Measurements from ENCODE around the gene FIS1. TPM values are rescaled to one million over a fixed set of nuclear protein-coding genes. Genes with fewer than 3 reads are reported as not detected.

Gene FIS1
- total RNA-seq, 2 donors from 2014 or later, result 238 to 256 TPM

DNA sequence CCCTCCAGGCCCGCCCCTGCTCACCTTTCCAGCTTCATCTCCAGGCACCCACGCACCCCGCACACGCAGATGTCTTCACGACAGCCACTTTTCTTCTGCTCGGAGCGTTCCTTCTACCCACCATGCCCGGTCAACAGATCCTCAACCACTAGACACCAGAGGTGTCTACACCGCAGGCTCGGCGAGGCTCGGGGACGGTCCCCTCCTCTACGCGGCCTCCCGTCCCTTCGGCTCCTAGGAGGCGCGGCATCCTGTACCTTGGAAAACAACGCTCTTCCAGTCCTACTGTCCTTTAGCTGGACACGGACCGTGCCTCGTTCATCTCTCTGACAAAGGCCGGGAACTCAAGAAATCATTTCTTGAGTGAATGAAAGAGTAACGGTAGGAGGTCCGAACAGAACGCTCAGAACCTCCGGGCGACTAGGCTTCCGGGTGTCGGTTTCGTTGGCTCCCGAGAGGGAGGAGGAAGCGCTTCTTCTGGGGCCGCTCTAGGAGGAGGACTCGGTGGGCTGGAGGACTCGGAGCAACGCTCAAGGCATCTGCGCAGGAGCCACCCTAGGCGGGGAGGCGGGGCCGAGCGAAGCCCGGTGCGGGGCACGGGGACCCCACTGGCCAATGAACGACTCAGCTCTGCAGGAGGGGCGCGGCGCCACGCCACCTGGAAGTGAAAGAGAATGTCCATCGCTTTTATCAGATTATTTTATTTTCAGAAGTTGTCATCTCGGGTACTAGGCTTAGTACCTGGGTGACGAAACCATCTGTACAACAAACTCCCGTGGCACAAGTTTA is 7.2 kb upstream of the FIS1 start:
- DNase-seq (ENCODE audit: low spot score), result peak; percentile 96
- Histone ChIP-seq H3K27me3 (replicated peaks; ENCODE audit: insufficient read depth) (no peaks in the 10 kb centered on the region), H3K36me3 (no peaks in the 10 kb centered on the region), H3K4me1 (replicated peaks) (peaks cover 7% of the 10 kb centered on the region), H3K4me3 (peak overlapping the region; percentile 51 to 52), H3K9me3 (no peaks in the 10 kb centered on the region), H3K27ac (peak overlapping the region; percentile 41 to 54)
- intact Hi-C loops (cut with DNase I), result no loop called here
- WGBS, result under 1% methylated on average over 52 of the region's 55 CpGs
- TF ChIP-seq POLR2AphosphoS5 (IDR thresholded peaks at IDR 0.05) (peak; percentile 94), POLR2A (IDR thresholded peaks at IDR 0.05) (no peak)
- TF ChIP-seq, protein P1, sequence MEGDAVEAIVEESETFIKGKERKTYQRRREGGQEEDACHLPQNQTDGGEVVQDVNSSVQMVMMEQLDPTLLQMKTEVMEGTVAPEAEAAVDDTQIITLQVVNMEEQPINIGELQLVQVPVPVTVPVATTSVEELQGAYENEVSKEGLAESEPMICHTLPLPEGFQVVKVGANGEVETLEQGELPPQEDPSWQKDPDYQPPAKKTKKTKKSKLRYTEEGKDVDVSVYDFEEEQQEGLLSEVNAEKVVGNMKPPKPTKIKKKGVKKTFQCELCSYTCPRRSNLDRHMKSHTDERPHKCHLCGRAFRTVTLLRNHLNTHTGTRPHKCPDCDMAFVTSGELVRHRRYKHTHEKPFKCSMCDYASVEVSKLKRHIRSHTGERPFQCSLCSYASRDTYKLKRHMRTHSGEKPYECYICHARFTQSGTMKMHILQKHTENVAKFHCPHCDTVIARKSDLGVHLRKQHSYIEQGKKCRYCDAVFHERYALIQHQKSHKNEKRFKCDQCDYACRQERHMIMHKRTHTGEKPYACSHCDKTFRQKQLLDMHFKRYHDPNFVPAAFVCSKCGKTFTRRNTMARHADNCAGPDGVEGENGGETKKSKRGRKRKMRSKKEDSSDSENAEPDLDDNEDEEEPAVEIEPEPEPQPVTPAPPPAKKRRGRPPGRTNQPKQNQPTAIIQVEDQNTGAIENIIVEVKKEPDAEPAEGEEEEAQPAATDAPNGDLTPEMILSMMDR (IDR thresholded peaks at IDR 0.05), result peak in 1 of 4 experiments; percentile 14

DNA sequence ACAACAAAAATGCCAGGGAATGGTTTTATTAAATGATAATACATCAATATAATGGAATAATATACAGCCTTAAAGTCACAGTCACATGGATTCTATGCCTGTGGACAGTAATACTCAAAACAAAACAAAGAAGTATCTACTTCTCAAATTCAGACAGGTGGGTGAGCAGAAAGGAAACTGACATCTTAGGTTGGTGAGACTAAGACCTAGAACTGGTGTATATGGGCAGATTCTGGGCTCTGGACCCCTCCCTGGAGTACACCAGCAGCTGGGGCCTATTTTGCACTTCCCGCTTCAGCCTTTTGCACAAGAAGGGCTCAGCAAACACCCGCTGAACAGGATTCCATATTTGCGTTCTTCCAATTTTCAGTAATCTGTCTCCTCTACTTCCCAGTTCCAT is 5.4 kb upstream of the FIS1 start:
- intact Hi-C loops (cut with DNase I), result no loop called here
- Histone ChIP-seq H3K36me3 (no peaks in the 10 kb centered on the region), H3K27me3 (replicated peaks; ENCODE audit: insufficient read depth) (no peaks in the 10 kb centered on the region), H3K4me1 (replicated peaks) (peaks cover 7% of the 10 kb centered on the region), H3K27ac (no peak overlapping the region), H3K9me3 (no peaks in the 10 kb centered on the region), H3K4me3 (no peak overlapping the region)
- WGBS, result 91% methylated on average over 3 of the region's 3 CpGs
- TF ChIP-seq POLR2A (IDR thresholded peaks at IDR 0.05) (no peak), POLR2AphosphoS5 (IDR thresholded peaks at IDR 0.05) (no peak)
- TF ChIP-seq, protein P1 (IDR thresholded peaks at IDR 0.05), result no peak
- DNase-seq (ENCODE audit: low spot score), result no peak

DNA sequence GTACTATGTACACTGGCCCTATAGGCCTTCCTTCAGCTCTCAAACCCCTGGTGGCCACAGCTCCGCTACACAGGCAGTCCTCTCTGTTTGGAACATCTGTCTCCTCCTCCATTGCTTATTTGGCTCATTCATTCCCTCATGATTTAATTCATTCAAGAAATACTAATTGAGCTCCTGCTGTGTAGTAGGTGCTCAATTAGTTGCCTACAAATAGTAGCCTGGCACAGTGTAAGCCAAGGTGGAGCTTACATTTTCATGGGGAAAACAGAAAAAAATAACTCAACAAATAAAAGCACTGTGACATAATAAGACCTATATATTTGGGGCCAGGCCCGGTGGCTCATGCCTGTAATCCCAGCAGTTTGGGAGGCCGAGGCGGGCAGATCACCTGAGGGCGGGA is 3.4 kb upstream of the FIS1 start:
- Histone ChIP-seq H3K4me1 (replicated peaks) (peaks cover 7% of the 10 kb centered on the region), H3K27ac (no peak overlapping the region), H3K36me3 (no peaks in the 10 kb centered on the region), H3K9me3 (no peaks in the 10 kb centered on the region), H3K27me3 (replicated peaks; ENCODE audit: insufficient read depth) (no peaks in the 10 kb centered on the region), H3K4me3 (no peak overlapping the region)
- no peak for DNase-seq (ENCODE audit: low spot score)
- TF ChIP-seq POLR2A (IDR thresholded peaks at IDR 0.05) (no peak), POLR2AphosphoS5 (IDR thresholded peaks at IDR 0.05) (no peak)
- TF ChIP-seq, protein P1 (IDR thresholded peaks at IDR 0.05), result no peak
- WGBS, result 97% methylated on average over 5 of the region's 5 CpGs
- intact Hi-C loops (cut with DNase I), result no loop called here

DNA sequence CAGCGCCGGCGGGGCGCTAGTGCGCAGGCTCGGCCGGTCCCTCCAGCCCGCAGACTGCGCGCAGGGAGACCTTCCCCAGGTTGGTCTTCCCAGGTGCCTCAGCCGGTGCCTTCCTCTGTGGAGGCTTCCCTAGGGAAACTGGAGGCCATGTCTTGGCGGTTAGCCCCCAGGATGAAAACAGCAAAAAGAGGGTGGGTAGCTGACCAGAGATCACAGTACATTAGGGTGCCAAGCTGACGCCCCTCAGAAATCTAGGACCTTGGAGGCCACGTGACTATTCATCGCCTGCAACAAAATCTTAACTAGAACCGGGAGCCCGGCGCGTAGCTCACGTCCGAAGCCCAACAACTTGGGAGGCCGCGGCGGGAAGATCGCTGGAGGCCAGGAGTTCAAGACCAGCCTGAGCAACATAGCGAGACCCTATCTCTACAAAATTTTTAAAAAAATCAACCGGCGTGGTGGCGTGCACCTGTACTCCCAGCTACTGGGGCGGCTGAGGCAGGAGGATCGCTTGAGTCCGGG is 327 bp upstream of the FIS1 start:
- TF ChIP-seq POLR2AphosphoS5 (IDR thresholded peaks at IDR 0.05) (no peak), POLR2A (IDR thresholded peaks at IDR 0.05) (no peak)
- TF ChIP-seq, protein P1 (IDR thresholded peaks at IDR 0.05), result no peak
- WGBS, result 28% methylated on average over 32 of the region's 32 CpGs
- intact Hi-C loops (cut with DNase I), result loop anchor here (2.0 kb wide), 1 partner anchor 28 kb away; the partner anchor contains the start of gene PLOD3

More for the DNA sequence above, 327 bp upstream of the FIS1 start:
- H3K27ac ChIP-seq, result peak overlapping the region; percentile 97
- H3K36me3 ChIP-seq, result peaks cover 0 to 2% of the 10 kb centered on the region in 2 donors
- peaks cover 3% of the 10 kb centered on the region for H3K4me1 ChIP-seq (replicated peaks)
- no peaks in the 10 kb centered on the region for H3K9me3 ChIP-seq
- DNase-seq (ENCODE audit: low spot score), result no peak
- H3K4me3 ChIP-seq, result peak overlapping the region; percentile 54 to 78
- no peaks in the 10 kb centered on the region for H3K27me3 ChIP-seq (replicated peaks; ENCODE audit: insufficient read depth)
